Upper lobe of left lung (tissue), 4 donors: ENCODE results near the gene CABLES2.

Experiments used
- EP300 ChIP-seq, 4 donors: sonication (generic); formaldehyde crosslinking; IDR thresholded peaks; one replicate each; pipeline ENCODE4 v1.5.1; 2017; ENCODE audit warnings: antibody characterized with exemption in 4 of 4, control low read depth in 2 of 4
- POLR2A ChIP-seq, 4 donors: fragments of 450-650 bp; IDR thresholded peaks; one replicate each; pipeline ENCODE4 v1.5.1; 2016 to 2017; ENCODE audit warnings: antibody characterized with exemption in 4 of 4, mild to moderate bottlenecking in 2 of 4
- POLR2AphosphoS5 ChIP-seq, 2 donors: sonication (generic); formaldehyde crosslinking; IDR thresholded peaks; one replicate each; pipeline ENCODE4 v1.5.1; 2017; ENCODE audit warnings: antibody characterized with exemption in 2 of 2
- TF ChIP-seq, protein P1 (sequence below), 6 experiments: fragments of 450-650 bp in 4 of 6; fragments of 200-600 bp in 2 of 6; sonication (generic) in 2 of 6; IDR thresholded peaks; one replicate each; pipeline ENCODE4 v1.5.1; 2016 to 2019; ENCODE audit warnings: antibody characterized with exemption in 6 of 6

DNA sequence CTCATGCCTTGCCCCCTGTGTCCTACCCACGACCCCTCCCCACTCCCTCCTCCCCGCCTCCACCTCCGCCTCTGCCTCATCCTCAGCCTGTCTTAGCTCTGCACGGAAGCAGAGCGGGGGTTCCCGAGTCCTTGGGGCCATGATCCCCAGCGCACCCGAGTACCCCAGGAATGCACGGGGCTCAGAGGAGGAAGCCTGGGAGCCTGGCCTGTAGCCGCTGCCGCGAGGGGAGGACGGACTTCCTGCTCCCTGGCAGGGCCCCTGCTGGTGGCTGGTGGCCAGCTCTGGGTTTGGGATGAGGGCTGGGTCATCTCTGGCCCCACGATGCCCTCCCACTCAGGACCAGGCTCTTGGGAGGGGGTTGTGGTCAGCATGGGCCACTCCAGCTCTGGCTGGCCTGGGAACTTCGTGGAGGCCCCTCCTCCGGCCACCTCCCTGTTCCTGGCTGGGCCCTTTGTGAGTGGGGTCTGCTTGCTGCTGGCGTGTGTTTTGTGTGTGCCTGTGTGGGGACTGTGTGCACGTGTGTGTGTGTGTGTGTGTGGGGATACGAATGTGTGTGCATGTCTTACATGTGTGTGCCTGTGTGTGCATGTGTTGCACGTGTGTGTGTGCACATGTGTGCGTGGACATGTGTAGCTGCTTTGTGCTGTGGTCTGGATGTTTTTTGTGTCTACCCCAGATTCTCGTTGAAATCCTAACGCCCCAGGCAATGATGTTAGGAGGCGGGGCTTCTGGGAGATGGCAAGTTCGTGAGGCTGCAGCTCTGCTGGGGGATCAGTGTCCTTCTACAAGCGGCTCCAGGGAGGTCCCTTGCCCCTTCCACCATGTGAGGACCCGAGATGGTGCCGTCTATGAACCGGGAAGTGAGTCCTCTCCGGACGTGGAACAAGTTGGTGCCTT is 21.6 kb upstream of the CABLES2 start:
- no peak for TF ChIP-seq POLR2A (IDR thresholded peaks at IDR 0.05)
- TF ChIP-seq, protein P1, sequence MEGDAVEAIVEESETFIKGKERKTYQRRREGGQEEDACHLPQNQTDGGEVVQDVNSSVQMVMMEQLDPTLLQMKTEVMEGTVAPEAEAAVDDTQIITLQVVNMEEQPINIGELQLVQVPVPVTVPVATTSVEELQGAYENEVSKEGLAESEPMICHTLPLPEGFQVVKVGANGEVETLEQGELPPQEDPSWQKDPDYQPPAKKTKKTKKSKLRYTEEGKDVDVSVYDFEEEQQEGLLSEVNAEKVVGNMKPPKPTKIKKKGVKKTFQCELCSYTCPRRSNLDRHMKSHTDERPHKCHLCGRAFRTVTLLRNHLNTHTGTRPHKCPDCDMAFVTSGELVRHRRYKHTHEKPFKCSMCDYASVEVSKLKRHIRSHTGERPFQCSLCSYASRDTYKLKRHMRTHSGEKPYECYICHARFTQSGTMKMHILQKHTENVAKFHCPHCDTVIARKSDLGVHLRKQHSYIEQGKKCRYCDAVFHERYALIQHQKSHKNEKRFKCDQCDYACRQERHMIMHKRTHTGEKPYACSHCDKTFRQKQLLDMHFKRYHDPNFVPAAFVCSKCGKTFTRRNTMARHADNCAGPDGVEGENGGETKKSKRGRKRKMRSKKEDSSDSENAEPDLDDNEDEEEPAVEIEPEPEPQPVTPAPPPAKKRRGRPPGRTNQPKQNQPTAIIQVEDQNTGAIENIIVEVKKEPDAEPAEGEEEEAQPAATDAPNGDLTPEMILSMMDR (IDR thresholded peaks at IDR 0.05) = no peak
- no peak for TF ChIP-seq POLR2AphosphoS5 (IDR thresholded peaks at IDR 0.05)
- no peak for TF ChIP-seq EP300 (IDR thresholded peaks at IDR 0.05)
